ENCODE measurements around the gene SPRR2B.

GRCh38 chr1:153058826-153059784, 12.3 kb downstream of the SPRR2B start:
- no peak for TF ChIP-seq POLR2AphosphoS5 (IDR thresholded peaks at IDR 0.05; ENCODE audit: low read depth, low read length)
- TF ChIP-seq TAF1 (IDR thresholded peaks at IDR 0.05; ENCODE audit: borderline replicate concordance, insufficient read depth, low read length): no peak
- no peak for TF ChIP-seq SIN3A (IDR thresholded peaks at IDR 0.05; ENCODE audit: borderline replicate concordance, insufficient read depth, low read length)
- TF ChIP-seq, protein P1, sequence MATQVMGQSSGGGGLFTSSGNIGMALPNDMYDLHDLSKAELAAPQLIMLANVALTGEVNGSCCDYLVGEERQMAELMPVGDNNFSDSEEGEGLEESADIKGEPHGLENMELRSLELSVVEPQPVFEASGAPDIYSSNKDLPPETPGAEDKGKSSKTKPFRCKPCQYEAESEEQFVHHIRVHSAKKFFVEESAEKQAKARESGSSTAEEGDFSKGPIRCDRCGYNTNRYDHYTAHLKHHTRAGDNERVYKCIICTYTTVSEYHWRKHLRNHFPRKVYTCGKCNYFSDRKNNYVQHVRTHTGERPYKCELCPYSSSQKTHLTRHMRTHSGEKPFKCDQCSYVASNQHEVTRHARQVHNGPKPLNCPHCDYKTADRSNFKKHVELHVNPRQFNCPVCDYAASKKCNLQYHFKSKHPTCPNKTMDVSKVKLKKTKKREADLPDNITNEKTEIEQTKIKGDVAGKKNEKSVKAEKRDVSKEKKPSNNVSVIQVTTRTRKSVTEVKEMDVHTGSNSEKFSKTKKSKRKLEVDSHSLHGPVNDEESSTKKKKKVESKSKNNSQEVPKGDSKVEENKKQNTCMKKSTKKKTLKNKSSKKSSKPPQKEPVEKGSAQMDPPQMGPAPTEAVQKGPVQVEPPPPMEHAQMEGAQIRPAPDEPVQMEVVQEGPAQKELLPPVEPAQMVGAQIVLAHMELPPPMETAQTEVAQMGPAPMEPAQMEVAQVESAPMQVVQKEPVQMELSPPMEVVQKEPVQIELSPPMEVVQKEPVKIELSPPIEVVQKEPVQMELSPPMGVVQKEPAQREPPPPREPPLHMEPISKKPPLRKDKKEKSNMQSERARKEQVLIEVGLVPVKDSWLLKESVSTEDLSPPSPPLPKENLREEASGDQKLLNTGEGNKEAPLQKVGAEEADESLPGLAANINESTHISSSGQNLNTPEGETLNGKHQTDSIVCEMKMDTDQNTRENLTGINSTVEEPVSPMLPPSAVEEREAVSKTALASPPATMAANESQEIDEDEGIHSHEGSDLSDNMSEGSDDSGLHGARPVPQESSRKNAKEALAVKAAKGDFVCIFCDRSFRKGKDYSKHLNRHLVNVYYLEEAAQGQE (IDR thresholded peaks at IDR 0.05; ENCODE audit: insufficient read depth in 1 of 2, low read depth in 2 of 2, low read length in 2 of 2): no peak

Data from PFSK-1 (cell line).